ENCODE results near the gene CECR2.

DNA sequence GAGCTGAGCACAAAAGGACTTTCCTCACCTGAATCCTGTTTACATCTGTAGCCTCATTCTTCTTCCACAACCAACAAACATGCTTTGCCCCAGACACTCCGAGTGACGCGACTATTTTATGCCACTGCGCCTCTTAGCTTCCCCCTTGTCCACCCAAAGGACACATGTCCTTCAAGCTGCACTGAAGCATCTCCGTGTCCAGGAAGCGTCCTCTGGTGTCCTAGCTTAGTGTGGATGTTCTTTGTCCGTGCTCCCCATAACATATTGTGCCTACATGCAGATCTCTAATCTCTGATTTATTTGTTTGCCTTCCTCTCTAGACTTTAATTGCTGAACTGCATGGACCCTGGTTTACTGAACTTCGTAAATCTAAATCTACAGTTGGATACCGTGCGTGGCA lies 20.1 kb upstream of the CECR2 start:
- TF ChIP-seq, protein P1, sequence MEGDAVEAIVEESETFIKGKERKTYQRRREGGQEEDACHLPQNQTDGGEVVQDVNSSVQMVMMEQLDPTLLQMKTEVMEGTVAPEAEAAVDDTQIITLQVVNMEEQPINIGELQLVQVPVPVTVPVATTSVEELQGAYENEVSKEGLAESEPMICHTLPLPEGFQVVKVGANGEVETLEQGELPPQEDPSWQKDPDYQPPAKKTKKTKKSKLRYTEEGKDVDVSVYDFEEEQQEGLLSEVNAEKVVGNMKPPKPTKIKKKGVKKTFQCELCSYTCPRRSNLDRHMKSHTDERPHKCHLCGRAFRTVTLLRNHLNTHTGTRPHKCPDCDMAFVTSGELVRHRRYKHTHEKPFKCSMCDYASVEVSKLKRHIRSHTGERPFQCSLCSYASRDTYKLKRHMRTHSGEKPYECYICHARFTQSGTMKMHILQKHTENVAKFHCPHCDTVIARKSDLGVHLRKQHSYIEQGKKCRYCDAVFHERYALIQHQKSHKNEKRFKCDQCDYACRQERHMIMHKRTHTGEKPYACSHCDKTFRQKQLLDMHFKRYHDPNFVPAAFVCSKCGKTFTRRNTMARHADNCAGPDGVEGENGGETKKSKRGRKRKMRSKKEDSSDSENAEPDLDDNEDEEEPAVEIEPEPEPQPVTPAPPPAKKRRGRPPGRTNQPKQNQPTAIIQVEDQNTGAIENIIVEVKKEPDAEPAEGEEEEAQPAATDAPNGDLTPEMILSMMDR (IDR thresholded peaks at IDR 0.05), result no peak
- no peak for TF ChIP-seq POLR2AphosphoS5 (IDR thresholded peaks at IDR 0.05; ENCODE audit: low read depth, low read length)
